Activated CD8-positive, alpha-beta memory T cell treated with anti-CD3 and anti-CD28 coated beads for 24 hours (primary cell): ENCODE results near the gene PEX12.
"Not testable (repeated sequence)": the region's sequence is repeated elsewhere in the genome, so short reads cannot be mapped to it uniquely, and the experiment has no call there.

Source experiments
- DNase-seq: peaks from one replicate; pipeline ENCODE4 v3.0.0-alpha.2; 2020

Gene PEX12

DNA sequence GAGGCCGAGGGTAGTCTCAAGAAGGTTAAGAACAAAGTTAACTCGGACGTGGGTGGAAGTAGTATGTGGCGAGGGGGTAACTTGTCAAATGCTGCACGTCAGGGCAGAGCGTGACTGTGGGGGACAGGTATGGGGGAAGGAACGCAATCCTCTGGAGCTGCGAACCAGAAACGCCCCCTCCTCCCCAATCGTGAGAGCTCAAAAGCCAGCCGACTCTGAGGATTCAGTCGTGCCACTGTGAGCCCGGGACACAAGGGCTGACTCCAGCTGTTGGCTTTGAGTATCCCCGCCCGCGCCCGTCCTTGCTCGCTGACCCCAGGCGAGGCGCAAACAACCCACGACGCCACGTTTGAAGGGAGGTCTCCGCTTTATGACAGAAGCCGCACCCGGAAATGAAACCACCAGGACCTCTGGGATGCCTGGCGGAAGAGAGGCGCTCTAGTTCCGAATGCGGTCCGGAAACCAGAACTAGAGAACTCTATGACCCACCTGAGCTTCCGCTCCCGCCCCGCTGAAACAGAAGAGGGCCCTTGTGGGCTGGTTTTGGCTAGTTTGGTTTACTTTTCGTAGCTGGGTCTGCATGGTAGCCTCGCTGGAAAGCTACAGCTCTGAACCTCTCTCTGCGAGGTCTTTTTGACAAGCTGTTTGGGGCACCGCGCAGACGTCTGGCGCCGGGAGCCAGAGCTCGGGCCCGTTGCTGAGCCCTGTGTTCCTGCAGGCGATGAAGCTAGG lies at the start of gene PEX12:
Gene PEX12, minus strand, starts transcription at position 375 of the 732 bp plus-strand sequence. CDS start 550 bp downstream, outside the sequence.
- peak; percentile 91 for DNase-seq

GRCh38 chr17:35627417-35627816 lies 49.0 kb upstream of the PEX12 start:
- no peak for DNase-seq

DNA sequence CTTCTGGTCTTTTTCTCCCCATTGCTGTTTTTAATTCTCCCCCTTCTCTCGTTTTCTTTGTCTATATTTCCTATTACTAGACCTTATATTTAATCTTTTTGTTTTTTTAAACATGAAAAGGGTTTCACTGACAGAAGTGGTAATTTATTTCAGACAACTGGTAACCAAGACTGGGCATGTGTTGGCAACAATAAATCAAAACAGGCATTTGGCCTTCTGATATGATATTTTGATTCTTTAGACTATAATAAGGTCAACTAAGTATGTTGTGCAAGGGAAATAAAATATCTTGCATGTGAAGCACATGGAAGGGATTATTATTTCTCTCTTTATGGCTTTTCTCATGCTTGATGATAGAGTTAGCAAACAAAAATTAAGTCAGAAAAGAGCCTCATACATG lies 43.4 kb upstream of the PEX12 start:
- no peak for DNase-seq

DNA sequence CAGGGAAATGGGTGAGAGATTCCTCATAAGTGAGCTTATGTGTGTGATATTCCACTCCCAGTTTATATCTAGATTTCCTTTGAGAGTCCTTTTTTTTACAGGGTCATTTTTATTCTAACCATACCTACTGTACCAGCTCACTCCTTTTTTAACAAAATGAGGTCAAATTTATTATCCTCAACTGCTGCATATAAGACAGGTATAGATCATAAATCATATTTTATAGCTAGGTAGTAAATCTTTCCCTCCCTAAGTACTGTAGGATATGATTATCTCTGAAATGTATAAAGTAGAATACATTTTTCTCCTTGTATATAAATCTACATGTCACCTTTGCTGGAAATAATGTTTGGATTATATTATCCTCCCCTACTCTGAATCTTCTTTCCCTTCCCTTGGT lies 40.3 kb upstream of the PEX12 start:
- DNase-seq: no peak

DNA sequence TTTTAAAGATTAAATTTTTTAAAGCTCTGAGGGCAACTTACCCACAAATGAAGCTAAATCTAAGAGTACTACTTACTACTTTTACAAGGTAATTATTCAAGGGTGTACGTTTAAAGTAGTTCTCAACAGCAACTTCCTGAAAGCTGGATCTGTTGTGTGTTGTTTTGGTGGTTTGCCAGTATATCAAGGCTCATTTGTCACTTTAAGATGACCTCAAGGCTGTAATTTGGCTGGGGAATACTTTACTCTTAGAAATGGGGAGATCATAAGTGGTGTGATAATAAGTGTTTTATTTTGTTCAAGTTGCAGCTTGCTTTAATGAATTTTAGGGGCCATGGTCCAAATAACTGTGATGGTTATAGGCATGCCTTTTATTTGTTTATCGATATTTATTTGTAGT lies 39.1 kb upstream of the PEX12 start:
- no peak for DNase-seq

DNA sequence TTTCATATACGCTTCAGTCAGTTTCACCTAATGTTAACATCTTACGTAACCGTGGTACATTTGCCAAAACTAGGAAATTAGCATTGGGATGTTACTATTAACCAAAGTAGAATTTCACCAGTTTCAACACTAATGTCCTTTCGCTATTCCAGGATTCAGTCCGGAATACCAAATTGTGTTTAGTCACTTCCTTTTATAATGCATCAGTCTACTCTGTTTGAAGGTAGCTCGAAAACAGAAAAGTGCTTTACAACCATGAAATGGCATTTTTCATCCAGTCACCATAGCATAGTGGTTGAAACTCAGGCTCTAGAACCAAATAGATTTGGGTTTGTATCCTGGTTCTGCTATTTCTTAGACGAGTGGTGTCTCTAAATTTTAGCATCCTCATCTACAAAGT lies 38.2 kb upstream of the PEX12 start:
- no peak for DNase-seq

DNA sequence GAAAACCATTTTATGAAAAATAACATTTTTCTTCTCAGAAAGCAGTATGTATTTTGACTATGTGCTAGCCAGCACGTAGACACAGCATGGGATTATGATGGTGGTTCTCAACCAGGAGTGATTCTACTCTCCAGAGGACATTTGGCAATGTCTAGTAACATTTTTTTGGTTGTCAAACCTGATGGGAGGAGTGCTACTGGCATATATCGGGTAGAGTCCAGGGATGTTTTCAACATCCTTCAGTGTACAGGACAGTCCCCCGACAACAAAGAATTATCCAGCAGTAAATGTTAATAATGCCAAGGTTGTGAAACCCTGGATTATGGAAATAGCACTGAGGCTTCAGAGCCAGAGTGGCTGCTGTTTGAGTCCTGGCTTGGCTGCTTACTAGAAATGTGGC lies 36.4 kb upstream of the PEX12 start:
- DNase-seq: no peak

DNA sequence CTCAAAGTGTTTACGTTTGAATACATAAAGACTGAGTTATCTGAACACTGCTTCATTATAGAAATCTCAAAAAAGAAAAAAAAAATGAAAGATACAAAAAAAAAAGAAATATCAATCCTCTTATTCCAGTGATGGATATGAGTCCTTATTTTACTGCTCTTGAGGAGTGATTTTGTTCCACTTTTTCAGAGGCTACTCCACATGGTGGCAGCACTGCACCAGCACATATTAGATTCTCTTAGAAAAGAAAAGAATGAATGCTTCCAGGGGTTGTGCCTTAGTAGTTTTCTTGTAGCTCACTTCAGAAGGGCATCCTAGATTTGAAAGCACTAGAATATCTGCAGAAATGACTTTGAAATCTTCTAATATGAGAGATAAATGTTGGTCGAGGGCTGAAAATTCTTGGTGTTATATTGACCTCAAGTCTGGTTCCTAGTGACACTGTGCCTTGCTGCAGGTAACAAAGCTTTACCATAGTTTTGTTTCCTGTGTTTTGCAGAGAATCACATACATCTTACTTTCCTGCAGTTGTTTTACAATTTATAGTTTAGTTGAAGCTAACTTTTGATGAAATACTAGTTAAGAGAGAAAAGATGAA lies 34.7 kb upstream of the PEX12 start:
- DNase-seq: no peak

- DNase-seq: not testable (repeated sequence)
Measured at GRCh38 chr17:35610746-35611145, 32.4 kb upstream of the PEX12 start.

- DNase-seq: no peak
Measured at GRCh38 chr17:35609831-35610230, 31.5 kb upstream of the PEX12 start.

GRCh38 chr17:35607239-35607847 lies 29.0 kb upstream of the PEX12 start:
- DNase-seq: no peak

DNA sequence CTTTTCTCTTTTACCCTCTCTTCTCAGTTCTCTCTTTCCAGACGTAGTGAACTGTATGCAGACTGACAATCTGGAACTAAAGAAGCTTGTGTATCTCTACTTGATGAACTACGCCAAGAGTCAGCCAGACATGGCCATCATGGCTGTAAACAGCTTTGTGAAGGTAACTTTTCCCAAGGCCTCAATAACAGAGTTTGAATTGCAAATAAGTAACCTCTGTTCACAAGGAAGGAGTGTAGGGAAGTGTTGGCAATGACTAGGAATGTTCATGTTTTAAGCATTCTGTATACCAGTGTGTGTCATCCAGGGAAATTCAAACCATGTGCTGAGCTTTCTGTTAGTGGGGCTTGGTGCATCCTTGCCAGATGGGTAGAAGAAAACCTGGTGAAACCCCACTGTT lies 27.3 kb upstream of the PEX12 start:
- DNase-seq: no peak

DNA sequence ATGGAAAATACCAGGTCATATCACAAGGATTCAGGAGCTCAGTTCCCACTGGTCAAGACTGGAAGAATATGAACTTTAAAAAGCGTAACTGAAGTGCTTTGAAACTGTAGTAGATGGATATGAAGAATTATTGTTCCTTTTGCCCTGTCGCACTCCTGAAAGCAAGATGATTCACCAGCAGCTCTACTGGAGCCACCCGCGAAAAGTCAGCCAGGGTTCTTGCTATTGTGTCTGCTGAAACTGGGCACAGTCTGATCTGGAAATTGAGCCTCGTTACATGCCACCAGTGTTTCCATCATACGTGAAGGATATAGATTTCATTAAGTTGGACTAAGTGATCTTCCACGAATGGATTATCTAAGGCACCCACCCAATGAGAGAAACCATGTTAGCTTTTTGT lies 25.3 kb upstream of the PEX12 start:
- no peak for DNase-seq

GRCh38 chr17:35597604-35598003 lies 19.2 kb upstream of the PEX12 start:
- DNase-seq: no peak

GRCh38 chr17:35596530-35597233 lies 18.3 kb upstream of the PEX12 start:
- DNase-seq: no peak

DNA sequence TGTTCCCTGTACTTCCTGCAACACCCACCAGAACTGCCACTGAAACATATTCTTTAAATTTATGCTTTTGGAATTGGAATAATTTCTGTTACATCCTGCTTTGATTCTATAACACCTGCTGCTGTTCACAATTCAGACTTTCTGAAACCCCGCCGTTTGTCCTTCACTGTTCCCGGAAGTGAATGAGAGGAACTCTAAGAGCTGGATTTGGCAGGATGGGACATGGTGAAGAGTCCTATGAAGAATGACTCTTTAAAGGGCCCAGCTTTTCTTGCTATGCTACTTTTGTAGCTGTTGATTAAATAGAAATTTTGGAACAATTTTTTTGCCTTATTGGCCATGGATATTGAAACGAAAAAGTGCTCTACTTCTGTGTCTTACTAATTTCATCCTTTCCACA lies 17.7 kb upstream of the PEX12 start:
- DNase-seq: no peak

GRCh38 chr17:35588196-35588920 lies 10.0 kb upstream of the PEX12 start:
- DNase-seq: no peak

GRCh38 chr17:35587074-35587961 lies 8.9 kb upstream of the PEX12 start, which contains the start of gene AP2B1:
AP2B1 (plus strand) TSS chr17:35587322; CDS start chr17:35594031, 6,709 bp downstream.
- DNase-seq: peak; percentile 100

- no peak for DNase-seq
Measured at GRCh38 chr17:35586569-35587073, 8.2 kb upstream of the PEX12 start.

- DNase-seq: no peak
Measured at GRCh38 chr17:35584061-35584460, 5.7 kb upstream of the PEX12 start.

- DNase-seq: no peak
Measured at GRCh38 chr17:35578929-35579432, 610 bp upstream of the PEX12 start.
